Upper lobe of right lung (tissue), 1 donor: Measurements from ENCODE around the gene TMEM151A. TPM values are rescaled to one million over a fixed set of nuclear protein-coding genes. Genes with fewer than 3 reads are reported as not detected.

Experiments used
- ATAC-seq: fragments of 200-7000 bp; cut with Tn5 transposase; one replicate; pipeline ENCODE4 v1.9.1; 2020; ENCODE audit warnings: mild to moderate bottlenecking, moderate library complexity
- DNase-seq: peaks from one replicate; pipeline ENCODE4 v3.0.0-alpha.2; 2020
- H3K27ac ChIP-seq: fragments of 200-600 bp; one replicate; pipeline ENCODE4 v1.8.0; 2022
- H3K27me3 ChIP-seq: fragments of 200-600 bp; one replicate; pipeline ENCODE4 v1.8.0; 2022; ENCODE audit warnings: mild to moderate bottlenecking
- H3K36me3 ChIP-seq: fragments of 200-600 bp; one replicate; pipeline ENCODE4 v1.8.0; 2022
- H3K4me1 ChIP-seq: fragments of 200-600 bp; one replicate; pipeline ENCODE4 v1.8.0; 2022
- H3K4me3 ChIP-seq: fragments of 200-600 bp; one replicate; pipeline ENCODE4 v1.8.0; 2022; ENCODE audit warnings: mild to moderate bottlenecking
- H3K9me3 ChIP-seq: fragments of 200-600 bp; one replicate; pipeline ENCODE4 v1.8.0; 2022
- intact Hi-C: fragments of 100-400 bp; cut with DNase I; formaldehyde crosslinking; loops from one replicate; pipeline ENCODE4 v1.11.0; 2022
- total RNA-seq: library from RNA; stranded (reverse); fragmentation: NEBNext Ultra II Directional; extraction: Animal tissue kit (Norgen Biotek cat#: 25700); gene quantifications from one replicate; pipeline ENCODE4 v1.2.1, GENCODE V29; 2021
- TF ChIP-seq, protein P1 (sequence below): fragments of 200-600 bp; IDR thresholded peaks from one replicate; pipeline ENCODE4 v1.8.0; 2022; ENCODE audit warnings: antibody characterized with exemption
- donor health status: DM: no; HTN: yes; CAD: no; lungs with severe emphysema.

TMEM151A gene
- total RNA-seq, 1 donor from 2014 or later: 0.41 TPM

- intact Hi-C loops: no loop called here
- H3K4me1 ChIP-seq: peaks cover 20% of the 10 kb centered on the region
- H3K27me3 ChIP-seq: peaks cover 32% of the 10 kb centered on the region
- ATAC-seq (no peak), DNase-seq (no peak)
- TF ChIP-seq, protein P1, sequence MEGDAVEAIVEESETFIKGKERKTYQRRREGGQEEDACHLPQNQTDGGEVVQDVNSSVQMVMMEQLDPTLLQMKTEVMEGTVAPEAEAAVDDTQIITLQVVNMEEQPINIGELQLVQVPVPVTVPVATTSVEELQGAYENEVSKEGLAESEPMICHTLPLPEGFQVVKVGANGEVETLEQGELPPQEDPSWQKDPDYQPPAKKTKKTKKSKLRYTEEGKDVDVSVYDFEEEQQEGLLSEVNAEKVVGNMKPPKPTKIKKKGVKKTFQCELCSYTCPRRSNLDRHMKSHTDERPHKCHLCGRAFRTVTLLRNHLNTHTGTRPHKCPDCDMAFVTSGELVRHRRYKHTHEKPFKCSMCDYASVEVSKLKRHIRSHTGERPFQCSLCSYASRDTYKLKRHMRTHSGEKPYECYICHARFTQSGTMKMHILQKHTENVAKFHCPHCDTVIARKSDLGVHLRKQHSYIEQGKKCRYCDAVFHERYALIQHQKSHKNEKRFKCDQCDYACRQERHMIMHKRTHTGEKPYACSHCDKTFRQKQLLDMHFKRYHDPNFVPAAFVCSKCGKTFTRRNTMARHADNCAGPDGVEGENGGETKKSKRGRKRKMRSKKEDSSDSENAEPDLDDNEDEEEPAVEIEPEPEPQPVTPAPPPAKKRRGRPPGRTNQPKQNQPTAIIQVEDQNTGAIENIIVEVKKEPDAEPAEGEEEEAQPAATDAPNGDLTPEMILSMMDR: no peak
- H3K36me3 ChIP-seq: no peaks in the 10 kb centered on the region
- H3K9me3 ChIP-seq: no peaks in the 10 kb centered on the region
- no peak overlapping the region for H3K4me3 ChIP-seq
- H3K27ac ChIP-seq: no peak overlapping the region
These were observed 1.0 kb downstream of the TMEM151A start for GRCh38 chr11:66292543-66293332.

DNA sequence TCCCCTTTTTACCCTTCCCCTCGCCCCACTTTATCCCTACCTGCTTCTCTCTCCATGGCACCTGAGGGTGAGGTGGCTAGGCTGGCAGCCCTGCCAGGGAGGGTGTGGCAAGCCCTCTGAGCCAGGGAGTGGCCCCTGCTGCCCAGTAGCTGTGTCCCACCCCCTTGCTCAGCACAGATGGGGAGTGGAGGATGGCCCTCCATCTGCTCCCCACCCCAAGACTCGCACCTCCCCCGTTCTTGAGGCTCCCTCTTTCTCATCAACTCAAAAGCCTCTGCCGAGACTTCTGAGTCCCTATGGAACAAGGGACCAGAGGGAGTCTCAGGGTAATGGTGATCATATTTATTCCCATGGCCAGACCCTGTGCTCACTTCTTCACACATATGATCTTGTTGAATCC, 1.7 kb downstream of the TMEM151A start:
- ATAC-seq: no peak
- H3K27me3 ChIP-seq: peaks cover 32% of the 10 kb centered on the region
- TF ChIP-seq, protein P1: no peak

DNA sequence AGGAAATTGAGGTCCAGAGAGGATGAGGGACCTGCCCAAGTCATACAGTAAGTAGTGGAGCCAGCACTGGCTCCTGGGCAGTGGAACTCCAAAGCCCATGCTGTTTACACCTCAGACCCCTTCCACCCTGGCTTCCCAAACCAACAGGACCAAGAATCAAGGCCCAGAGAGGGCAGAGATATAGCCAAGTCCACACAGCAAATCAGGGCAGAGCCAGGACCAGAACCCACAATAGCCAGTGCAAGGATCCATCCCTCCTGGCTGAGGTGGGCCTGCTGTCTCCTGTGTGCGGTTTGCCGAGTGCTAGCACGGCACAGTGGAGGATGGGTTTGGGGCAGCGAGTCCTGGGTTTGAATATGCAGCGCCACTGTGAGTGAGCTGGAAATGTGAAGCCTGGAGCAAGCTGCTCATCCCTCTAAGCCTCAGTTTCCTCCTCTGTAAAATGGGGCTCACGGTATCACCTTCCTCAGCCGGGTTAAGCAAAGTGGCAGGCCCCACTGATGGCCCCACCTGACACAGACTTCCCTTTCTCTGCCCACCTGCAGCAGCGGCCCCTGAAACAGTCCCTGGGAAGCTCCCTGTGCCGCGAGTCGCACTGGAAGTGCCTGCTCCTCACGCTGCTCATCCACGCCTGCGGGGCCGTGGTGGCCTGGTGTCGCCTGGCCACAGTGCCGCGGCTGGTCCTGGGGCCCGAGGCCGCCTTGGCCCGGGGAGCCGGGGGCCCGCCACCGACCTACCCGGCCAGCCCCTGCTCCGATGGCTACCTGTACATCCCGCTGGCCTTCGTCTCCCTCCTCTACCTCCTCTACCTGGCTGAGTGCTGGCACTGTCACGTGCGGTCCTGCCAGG, 2.3 kb downstream of the TMEM151A start:
- ATAC-seq (no peak), DNase-seq (no peak)
- no peak overlapping the region for H3K27ac ChIP-seq
- TF ChIP-seq, protein P1: no peak
- intact Hi-C loops: no loop called here
- peaks cover 32% of the 10 kb centered on the region for H3K27me3 ChIP-seq
- H3K4me1 ChIP-seq: peaks cover 14% of the 10 kb centered on the region
- no peaks in the 10 kb centered on the region for H3K9me3 ChIP-seq
- no peaks in the 10 kb centered on the region for H3K36me3 ChIP-seq
- no peak overlapping the region for H3K4me3 ChIP-seq

More for the DNA sequence above, 1.7 kb downstream of the TMEM151A start:
- Histone ChIP-seq H3K9me3 (no peaks in the 10 kb centered on the region), H3K4me1 (peaks cover 14% of the 10 kb centered on the region), H3K4me3 (no peak overlapping the region), H3K27ac (no peak overlapping the region), H3K36me3 (no peaks in the 10 kb centered on the region)
- no peak for DNase-seq
- intact Hi-C loops: no loop called here

DNA sequence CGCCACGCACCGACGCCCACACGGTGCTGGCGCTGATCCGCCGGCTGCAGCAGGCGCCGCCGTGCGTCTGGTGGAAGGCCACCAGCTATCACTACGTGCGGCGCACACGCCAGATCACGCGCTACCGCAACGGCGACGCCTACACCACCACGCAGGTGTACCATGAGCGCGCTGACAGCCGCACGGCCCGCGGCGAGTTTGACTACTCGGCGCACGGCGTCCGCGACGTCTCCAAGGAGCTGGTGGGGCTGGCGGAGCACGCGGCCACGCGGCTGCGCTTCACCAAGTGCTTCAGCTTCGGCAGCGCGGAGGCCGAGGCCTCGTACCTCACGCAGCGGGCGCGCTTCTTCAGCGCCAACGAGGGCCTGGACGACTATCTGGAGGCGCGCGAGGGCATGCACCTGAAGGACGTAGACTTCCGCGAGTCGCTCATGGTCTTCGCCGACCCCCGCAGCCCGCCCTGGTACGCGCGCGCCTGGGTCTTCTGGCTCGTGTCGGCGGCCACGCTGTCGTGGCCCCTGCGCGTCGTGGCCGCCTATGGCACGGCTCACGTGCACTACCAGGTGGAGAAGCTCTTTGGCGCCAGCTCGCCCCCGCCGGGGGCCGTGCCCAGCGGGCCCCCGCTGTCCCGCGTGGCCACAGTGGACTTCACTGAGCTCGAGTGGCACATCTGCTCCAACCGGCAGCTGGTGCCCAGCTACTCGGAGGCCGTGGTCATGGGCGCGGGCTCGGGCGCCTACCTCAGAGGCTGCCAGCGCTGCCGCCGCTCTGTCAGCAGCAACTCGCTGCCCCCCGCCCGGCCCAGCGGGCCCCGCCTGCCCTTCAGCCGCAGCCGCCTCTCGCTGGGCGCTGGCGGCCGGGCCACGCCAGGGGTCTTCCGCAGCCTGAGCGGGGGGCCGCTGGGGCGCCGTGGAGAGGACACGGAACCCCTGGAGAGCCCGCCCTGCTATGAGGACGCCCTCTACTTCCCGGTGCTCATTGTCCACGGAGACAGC, 3.2 kb downstream of the TMEM151A start:
- H3K4me1 ChIP-seq: peaks cover 10% of the 10 kb centered on the region
- intact Hi-C loops: no loop called here
- no peaks in the 10 kb centered on the region for H3K9me3 ChIP-seq
- DNase-seq (no peak), ATAC-seq (no peak)
- H3K4me3 ChIP-seq: no peak overlapping the region
- TF ChIP-seq, protein P1: no peak
- peaks cover 32% of the 10 kb centered on the region for H3K27me3 ChIP-seq
- H3K27ac ChIP-seq: no peak overlapping the region
- no peaks in the 10 kb centered on the region for H3K36me3 ChIP-seq

DNA sequence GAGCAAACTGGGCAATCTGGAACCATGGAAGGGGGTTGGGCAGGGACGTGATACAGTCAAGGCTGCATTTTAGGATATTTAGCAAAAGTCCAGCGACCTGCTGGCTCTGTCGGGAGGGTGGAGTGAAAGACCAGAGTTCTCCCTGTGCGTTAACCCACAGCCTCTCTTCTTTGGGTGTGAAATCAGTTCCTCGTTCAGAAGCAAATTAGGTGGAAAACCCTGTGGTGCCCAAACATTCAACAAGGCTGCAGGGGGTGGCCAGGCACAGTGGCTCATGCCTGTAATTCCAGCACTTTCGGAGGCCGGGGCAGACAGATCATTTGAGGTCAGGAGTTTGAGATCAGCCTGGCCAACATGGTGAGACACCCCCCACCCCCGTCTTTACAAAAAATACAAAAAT, 5.9 kb downstream of the TMEM151A start:
- Histone ChIP-seq H3K36me3 (no peaks in the 10 kb centered on the region), H3K4me3 (no peak overlapping the region), H3K4me1 (no peaks in the 10 kb centered on the region), H3K27ac (no peak overlapping the region), H3K9me3 (no peaks in the 10 kb centered on the region), H3K27me3 (peaks cover 16% of the 10 kb centered on the region)
- intact Hi-C loops: no loop called here
- DNase-seq (no peak), ATAC-seq (no peak)
- TF ChIP-seq, protein P1: no peak
